Urinary bladder (tissue), 4 donors: ENCODE data around the gene SYT2. TPM values are rescaled to one million over a fixed set of nuclear protein-coding genes. Genes with fewer than 3 reads are reported as not detected.
A peak's percentile ranks its signal among the peaks of the same experiment; 100 is the strongest.
"Not testable (repeated sequence)": the region's sequence is repeated elsewhere in the genome, so short reads cannot be mapped to it uniquely, and the experiment has no call there.

Experiments
- DNase-seq: peaks from one replicate; pipeline ENCODE4 v3.0.0-alpha.2; 2015; ENCODE audit errors: extremely low spot score
- H3K27ac ChIP-seq: one replicate; pipeline ENCODE4 v1.5.1; 2013; ENCODE audit warnings: low read depth, mild to moderate bottlenecking, moderate library complexity
- H3K36me3 ChIP-seq: one replicate; pipeline ENCODE4 v1.6.1; 2013; ENCODE audit warnings: mild to moderate bottlenecking, moderate library complexity; ENCODE audit not compliant: insufficient read depth
- H3K4me1 ChIP-seq: one replicate; pipeline ENCODE4 v1.6.1; 2013; ENCODE audit warnings: mild to moderate bottlenecking, moderate library complexity; ENCODE audit not compliant: insufficient read depth
- H3K4me3 ChIP-seq: one replicate; pipeline ENCODE4 v1.5.1; 2013; ENCODE audit warnings: low read depth, low read length
- WGBS: extraction: QIAGEN DNeasy Blood & Tissue Kit; methylation state at CpG from one replicate; pipeline ENCODE4 v1.1.7; 2013; 5-methylcytosine and 5-hydroxymethylcytosine counted together
- polyA plus RNA-seq: library from polyadenylated mRNA; stranded (reverse); fragments of 200-250 nt; gene quantifications from one replicate; pipeline ENCODE4 v1.2.3, GENCODE V29; 2013
- total RNA-seq: library from RNA; depleted of rRNA; stranded (reverse); fragments of >200 nt; gene quantifications from one replicate; pipeline ENCODE4 v1.2.3, GENCODE V29; 2014
- donor health status: healthy with polysubstance abuse.
- donor health status: healthy.

The SYT2 gene
- total and polyA plus RNA-seq, 2 donors = 0.01 to 0.21 TPM

- not testable (repeated sequence) for H3K36me3 ChIP-seq, DNase-seq, H3K27ac ChIP-seq, H3K4me1 ChIP-seq, H3K4me3 ChIP-seq
- 30% methylated on average over 3 of the region's 3 CpGs for WGBS
Measured at GRCh38 chr1:202545647-202546303, 164.5 kb downstream of the SYT2 start.

DNA sequence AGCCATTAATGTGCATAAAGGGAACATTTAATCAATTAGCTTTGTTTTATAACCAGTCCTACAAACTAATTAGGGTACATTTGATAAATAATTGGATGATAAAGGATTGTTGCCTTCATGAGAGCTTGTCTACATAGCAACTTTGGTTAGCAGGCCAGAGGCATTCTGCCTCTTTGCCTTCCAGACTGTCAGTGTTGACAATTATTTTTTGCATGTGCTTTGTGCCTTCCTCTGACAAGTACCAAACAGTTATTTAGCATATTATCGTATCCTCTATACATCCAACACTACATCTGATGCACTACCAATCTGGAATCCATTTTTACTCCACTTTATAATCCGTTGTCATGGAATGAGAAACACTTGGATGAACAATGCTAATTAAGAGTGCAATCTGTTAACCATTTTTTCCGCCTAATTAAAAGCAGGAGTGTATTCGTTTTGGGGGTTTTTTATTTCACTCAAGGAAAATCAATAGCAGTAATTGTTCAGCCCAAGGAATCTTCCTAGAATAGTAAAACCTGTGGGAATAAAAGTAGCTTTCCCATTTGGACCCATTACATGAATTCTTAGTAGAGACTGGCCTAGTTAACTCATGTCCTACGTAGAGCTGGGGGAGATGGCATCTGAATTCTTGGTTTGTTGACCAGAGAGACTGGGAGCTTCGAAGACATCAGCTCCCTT is 165.3 kb downstream of the SYT2 start:
- H3K4me3 ChIP-seq, H3K4me1 ChIP-seq, DNase-seq, H3K36me3 ChIP-seq: not testable (repeated sequence)
- H3K27ac ChIP-seq = peak overlapping the region; percentile 23
- 60% methylated on average over 6 of the region's 6 CpGs for WGBS

GRCh38 chr1:202543537-202543936 is 166.7 kb downstream of the SYT2 start:
- not testable (repeated sequence) for H3K27ac ChIP-seq, H3K4me3 ChIP-seq, DNase-seq, H3K36me3 ChIP-seq, H3K4me1 ChIP-seq
- WGBS = 31% methylated on average over 11 of the region's 11 CpGs

DNA sequence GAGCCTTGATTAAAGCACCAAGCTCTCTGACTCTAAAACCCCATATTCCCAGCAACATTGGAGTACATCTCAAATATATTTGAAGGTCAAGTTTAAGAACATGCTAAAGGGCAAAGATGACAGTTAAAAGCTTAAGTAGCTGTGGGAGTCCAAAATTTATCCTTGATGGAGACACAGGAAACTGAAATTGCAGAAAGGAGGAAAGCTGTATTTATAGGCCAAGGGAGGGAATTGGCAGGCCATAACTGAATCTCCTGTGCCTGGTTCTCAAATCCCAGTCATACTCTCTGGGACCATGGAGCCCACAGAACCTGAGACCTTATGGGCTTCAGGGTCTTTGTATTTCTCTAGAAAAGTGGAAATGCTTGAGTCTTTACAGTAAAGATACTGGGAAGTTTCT is 167.8 kb downstream of the SYT2 start:
- H3K27ac ChIP-seq = peak overlapping the region; percentile 5
- H3K36me3 ChIP-seq, DNase-seq: not testable (repeated sequence)

GRCh38 chr1:202540858-202541257 is 169.4 kb downstream of the SYT2 start:
- DNase-seq, H3K4me1 ChIP-seq, H3K36me3 ChIP-seq: not testable (repeated sequence)
- peak overlapping the region; percentile 40 for H3K4me3 ChIP-seq
- peak overlapping the region; percentile 39 for H3K27ac ChIP-seq
- WGBS = 37% methylated on average over 2 of the region's 2 CpGs

More for the DNA sequence above, 167.8 kb downstream of the SYT2 start:
- H3K4me1 ChIP-seq, H3K4me3 ChIP-seq: not testable (repeated sequence)

Other genes with a start within 250 kb of the SYT2 start
- gene KDM5B, start 98.0 kb upstream of the SYT2 start, total RNA-seq = 189 TPM
- 16.8 TPM for gene KDM5B, start 98.0 kb upstream of the SYT2 start, polyA plus RNA-seq
- gene PCAT6, start 100.5 kb upstream of the SYT2 start, total RNA-seq = not detected
- gene PCAT6, start 100.5 kb upstream of the SYT2 start, polyA plus RNA-seq = 2.5 TPM
- 5.3 TPM for gene RABIF, start 178.7 kb upstream of the SYT2 start, total RNA-seq
- 6.7 TPM for gene RABIF, start 178.7 kb upstream of the SYT2 start, polyA plus RNA-seq
- 25.1 TPM for gene KLHL12, start 216.8 kb upstream of the SYT2 start, total RNA-seq
- 19.3 TPM for gene KLHL12, start 216.8 kb upstream of the SYT2 start, polyA plus RNA-seq
- 63.6 TPM for gene ADIPOR1, start 247.9 kb upstream of the SYT2 start, total RNA-seq
- 71.1 TPM for gene ADIPOR1, start 247.9 kb upstream of the SYT2 start, polyA plus RNA-seq